Nephron (organoid): Measurements from ENCODE around the gene BOD1L2.

ENCODE experiments used
- H3K27ac Mint-ChIP-seq, 3 experiments: 2 replicates each; pipeline ENCODE4 v1.8.0; 2020; ENCODE audit warnings: mixed read lengths in 3 of 3, mild to moderate bottlenecking in 2 of 3, moderate library complexity in 1 of 3
- H3K27me3 Mint-ChIP-seq: 2 replicates; pipeline ENCODE4 v1.8.0; 2021; ENCODE audit warnings: low read depth, mild to moderate bottlenecking, moderate library complexity, mixed read lengths
- H3K36me3 Mint-ChIP-seq: 2 replicates; pipeline ENCODE4 v1.8.0; 2020; ENCODE audit warnings: low read depth, mixed read lengths
- H3K4me1 Mint-ChIP-seq: 2 replicates; pipeline ENCODE4 v1.8.0; 2020; ENCODE audit warnings: mixed read lengths
- H3K4me3 Mint-ChIP-seq, 3 experiments: 2 replicates each; pipeline ENCODE4 v1.8.0; 2020; ENCODE audit warnings: mild to moderate bottlenecking in 3 of 3, mixed read lengths in 3 of 3, moderate library complexity in 2 of 3
- H3K9me3 Mint-ChIP-seq: 2 replicates; pipeline ENCODE4 v1.8.0; 2020; ENCODE audit warnings: mixed read lengths
- CTCF ChIP-seq, 3 experiments: fragments of 200-600 bp; sonication (generic); IDR thresholded peaks; one replicate each; pipeline ENCODE4 v1.5.0; 2021; ENCODE audit warnings: antibody characterized with exemption in 3 of 3; ENCODE audit not compliant: unreplicated experiment in 3 of 3

BOD1L2 gene

GRCh38 chr18:57146956-57147636, at the start of gene BOD1L2:
TSS of gene BOD1L2 (plus strand) at chr18:57147087. CDS start at chr18:57147313, 226 bp downstream.
- H3K27ac Mint-ChIP-seq, result no peak within 1 kb of the TSS
- H3K27me3 Mint-ChIP-seq, result peaks cover 36% of the 10 kb centered on the region
- no peak within 1 kb of the TSS for H3K4me3 Mint-ChIP-seq
- H3K36me3 Mint-ChIP-seq, result no peaks in the 10 kb centered on the region
- H3K4me1 Mint-ChIP-seq, result peaks cover 26% of the 10 kb centered on the region
- peaks cover 5% of the 10 kb centered on the region for H3K9me3 Mint-ChIP-seq
- no peak for TF ChIP-seq CTCF (IDR thresholded peaks at IDR 0.05; ENCODE audit: unreplicated experiment in 3 of 3)

GRCh38 chr18:57107140-57107832, 39.6 kb upstream of the BOD1L2 start:
- Mint-ChIP-seq H3K36me3 (no peaks in the 10 kb centered on the region), H3K4me3 (no peak overlapping the region), H3K27me3 (peaks cover 9% of the 10 kb centered on the region), H3K9me3 (peaks cover 5% of the 10 kb centered on the region), H3K4me1 (no peaks in the 10 kb centered on the region), H3K27ac (no peak overlapping the region)
- no peak for TF ChIP-seq CTCF (IDR thresholded peaks at IDR 0.05; ENCODE audit: unreplicated experiment in 3 of 3)

GRCh38 chr18:57110290-57110689, 36.6 kb upstream of the BOD1L2 start:
- H3K4me3 Mint-ChIP-seq, result no peak overlapping the region
- H3K27me3 Mint-ChIP-seq, result peaks cover 9% of the 10 kb centered on the region
- no peak for TF ChIP-seq CTCF (IDR thresholded peaks at IDR 0.05; ENCODE audit: unreplicated experiment in 3 of 3)
- no peak overlapping the region for H3K27ac Mint-ChIP-seq
- H3K36me3 Mint-ChIP-seq, result no peaks in the 10 kb centered on the region
- no peaks in the 10 kb centered on the region for H3K9me3 Mint-ChIP-seq
- peaks cover 4% of the 10 kb centered on the region for H3K4me1 Mint-ChIP-seq

GRCh38 chr18:57113799-57114420, 33.0 kb upstream of the BOD1L2 start:
- Mint-ChIP-seq H3K27me3 (peaks cover 25% of the 10 kb centered on the region), H3K4me1 (peaks cover 4% of the 10 kb centered on the region), H3K4me3 (no peak overlapping the region), H3K9me3 (no peaks in the 10 kb centered on the region), H3K36me3 (no peaks in the 10 kb centered on the region), H3K27ac (peak overlapping the region in 1 of 3 experiments; percentile 81)
- TF ChIP-seq CTCF (IDR thresholded peaks at IDR 0.05; ENCODE audit: unreplicated experiment in 3 of 3), result no peak

GRCh38 chr18:57116598-57117132, 30.2 kb upstream of the BOD1L2 start:
- Mint-ChIP-seq H3K27ac (no peak overlapping the region), H3K4me3 (no peak overlapping the region), H3K36me3 (no peaks in the 10 kb centered on the region), H3K9me3 (no peaks in the 10 kb centered on the region), H3K27me3 (peaks cover 35% of the 10 kb centered on the region), H3K4me1 (peaks cover 4% of the 10 kb centered on the region)
- no peak for TF ChIP-seq CTCF (IDR thresholded peaks at IDR 0.05; ENCODE audit: unreplicated experiment in 3 of 3)
